Osteocyte (in vitro differentiated cells): ENCODE data around the gene ERCC3. TPM values are rescaled to one million over a fixed set of nuclear protein-coding genes. Genes with fewer than 3 reads are reported as not detected.
"Not testable (repeated sequence)": the region's sequence is repeated elsewhere in the genome, so short reads cannot be mapped to it uniquely, and the experiment has no call there.

Experiments
- DNase-seq: peaks from one replicate; pipeline ENCODE4 v3.0.0; 2021; ENCODE audit warnings: mixed read lengths; ENCODE audit not compliant: unreplicated experiment; ENCODE audit errors: extremely low spot score
- H3K27ac Mint-ChIP-seq: one replicate; pipeline ENCODE4 v1.8.0; 2021; ENCODE audit warnings: mild to moderate bottlenecking, mixed read lengths; ENCODE audit not compliant: unreplicated experiment
- H3K27me3 Mint-ChIP-seq: one replicate; pipeline ENCODE4 v1.8.0; 2021; ENCODE audit warnings: mixed read lengths; ENCODE audit not compliant: unreplicated experiment
- H3K36me3 Mint-ChIP-seq: one replicate; pipeline ENCODE4 v1.8.0; 2021; ENCODE audit warnings: mixed read lengths; ENCODE audit not compliant: unreplicated experiment
- H3K4me1 Mint-ChIP-seq: one replicate; pipeline ENCODE4 v1.8.0; 2021; ENCODE audit warnings: mixed read lengths; ENCODE audit not compliant: unreplicated experiment
- H3K4me3 Mint-ChIP-seq: one replicate; pipeline ENCODE4 v1.8.0; 2021; ENCODE audit warnings: mild to moderate bottlenecking, moderate library complexity, mixed read lengths; ENCODE audit not compliant: unreplicated experiment
- H3K9me3 Mint-ChIP-seq: one replicate; pipeline ENCODE4 v1.8.0; 2021; ENCODE audit warnings: mixed read lengths; ENCODE audit not compliant: unreplicated experiment
- CTCF ChIP-seq: fragments of 200-600 bp; sonication (generic); IDR thresholded peaks from 2 replicates; pipeline ENCODE4 v1.5.0; 2021; ENCODE audit warnings: antibody characterized with exemption, mild to moderate bottlenecking, moderate library complexity
- total RNA-seq: library from RNA; stranded (reverse); gene quantifications from 2 replicates; pipeline ENCODE4 v1.2.1, GENCODE V29; 2021

ERCC3 gene
- total RNA-seq, 1 donor from 2014 or later, result 50.3 TPM

- H3K27me3 Mint-ChIP-seq, result no peaks in the 10 kb centered on the region
Measured at GRCh38 chr2:127256866-127257265, 37.1 kb downstream of the ERCC3 start.

GRCh38 chr2:127256381-127256780 is 37.6 kb downstream of the ERCC3 start:
- H3K27ac Mint-ChIP-seq, result no peak overlapping the region

More at GRCh38 chr2:127256866-127257265, 37.1 kb downstream of the ERCC3 start:
- Mint-ChIP-seq H3K4me3 (no peak overlapping the region), H3K9me3 (no peaks in the 10 kb centered on the region), H3K4me1 (peaks cover 20% of the 10 kb centered on the region), H3K36me3 (peaks cover 48% of the 10 kb centered on the region), H3K27ac (no peak overlapping the region)
- no peak for DNase-seq
- TF ChIP-seq CTCF, result no peak

GRCh38 chr2:127255721-127256120 is 38.2 kb downstream of the ERCC3 start:
- no peak for TF ChIP-seq CTCF
- peaks cover 20% of the 10 kb centered on the region for H3K4me1 Mint-ChIP-seq
- no peak for DNase-seq
- H3K9me3 Mint-ChIP-seq, result no peaks in the 10 kb centered on the region
- no peak overlapping the region for H3K27ac Mint-ChIP-seq
- no peaks in the 10 kb centered on the region for H3K27me3 Mint-ChIP-seq
- no peak overlapping the region for H3K4me3 Mint-ChIP-seq
- peaks cover 40% of the 10 kb centered on the region for H3K36me3 Mint-ChIP-seq

More at GRCh38 chr2:127256381-127256780, 37.6 kb downstream of the ERCC3 start:
- Mint-ChIP-seq H3K9me3 (no peaks in the 10 kb centered on the region), H3K4me3 (no peak overlapping the region), H3K4me1 (peaks cover 19% of the 10 kb centered on the region), H3K27me3 (no peaks in the 10 kb centered on the region), H3K36me3 (peaks cover 44% of the 10 kb centered on the region)
- TF ChIP-seq CTCF, result no peak
- DNase-seq, result peak; percentile 21

GRCh38 chr2:127255146-127255545 is 38.8 kb downstream of the ERCC3 start:
- no peaks in the 10 kb centered on the region for H3K27me3 Mint-ChIP-seq
- H3K27ac Mint-ChIP-seq, result no peak overlapping the region
- H3K4me1 Mint-ChIP-seq, result peaks cover 20% of the 10 kb centered on the region
- no peaks in the 10 kb centered on the region for H3K9me3 Mint-ChIP-seq
- TF ChIP-seq CTCF, result no peak
- no peak overlapping the region for H3K4me3 Mint-ChIP-seq
- DNase-seq, result no peak
- peaks cover 41% of the 10 kb centered on the region for H3K36me3 Mint-ChIP-seq

- peaks cover 38% of the 10 kb centered on the region for H3K36me3 Mint-ChIP-seq
- no peak overlapping the region for H3K4me3 Mint-ChIP-seq
- no peak overlapping the region for H3K27ac Mint-ChIP-seq
- no peak for TF ChIP-seq CTCF
- H3K4me1 Mint-ChIP-seq, result peaks cover 20% of the 10 kb centered on the region
- no peaks in the 10 kb centered on the region for H3K9me3 Mint-ChIP-seq
- no peak for DNase-seq
- no peaks in the 10 kb centered on the region for H3K27me3 Mint-ChIP-seq
Measured at GRCh38 chr2:127254386-127254981, 39.5 kb downstream of the ERCC3 start.

- H3K4me3 Mint-ChIP-seq, H3K36me3 Mint-ChIP-seq, H3K4me1 Mint-ChIP-seq, H3K27me3 Mint-ChIP-seq, H3K27ac Mint-ChIP-seq, DNase-seq: not testable (repeated sequence)
- peaks cover 16% of the 10 kb centered on the region for H3K9me3 Mint-ChIP-seq
Measured at GRCh38 chr2:127241184-127241583, 52.8 kb downstream of the ERCC3 start.
